ENCODE data around the gene DPYSL5. TPM values are rescaled to one million over a fixed set of nuclear protein-coding genes. Genes with fewer than 3 reads are reported as not detected.

DPYSL5 gene
- total and polyA plus RNA-seq, 12 donors, result 0.01 to 0.12 TPM; not detected in 10

DNA sequence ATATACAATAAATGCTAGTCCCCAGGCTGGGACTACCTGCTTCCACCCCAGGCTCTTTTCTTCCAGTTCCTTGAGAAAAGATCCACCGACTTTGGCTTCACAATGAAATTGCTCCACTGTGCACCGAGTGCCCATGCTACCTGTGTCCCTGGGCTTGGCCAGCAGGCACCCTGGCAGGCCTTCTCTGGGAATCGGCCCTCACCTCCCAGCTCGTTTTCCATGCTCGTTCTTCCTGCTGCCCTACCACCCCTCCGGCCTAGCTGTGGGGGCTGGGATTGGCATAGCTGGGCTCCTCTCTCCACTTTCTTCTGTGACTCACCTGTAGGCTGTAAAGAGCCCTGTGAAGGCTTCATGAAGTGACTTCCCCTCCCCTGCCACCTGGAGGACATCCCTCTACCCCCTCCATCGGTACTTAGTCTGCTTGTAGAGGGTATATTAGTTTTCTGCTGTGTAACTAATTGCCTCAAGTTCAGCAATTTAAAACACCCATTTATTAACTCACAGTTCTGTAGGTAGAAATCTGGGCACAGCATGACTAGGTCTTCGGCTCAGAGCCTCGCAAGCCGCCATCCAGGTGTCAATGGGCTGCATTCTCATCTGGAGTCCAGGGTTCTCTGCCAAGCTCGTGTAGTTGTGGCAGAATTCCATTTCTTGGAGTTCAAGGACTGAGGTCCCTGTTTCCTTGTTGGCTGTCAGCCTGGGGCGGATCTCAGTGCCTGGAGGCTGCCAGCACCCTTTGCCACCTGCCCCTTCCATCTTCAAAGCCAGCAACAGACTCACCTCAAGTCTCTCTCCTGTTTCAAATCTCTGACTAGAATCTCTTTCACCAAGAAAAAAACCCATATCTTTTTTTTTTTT lies 57.6 kb downstream of the DPYSL5 start:
- Histone ChIP-seq H3K27me3 (peaks cover 0 to 29% (median 4%) of the 10 kb centered on the region in 7 donors), H3K9me3 (no peaks in the 10 kb centered on the region), H3K27ac (no peak overlapping the region), H3K4me3 (no peak overlapping the region), H3K4me1 (peaks cover 0 to 11% (median 0%) of the 10 kb centered on the region in 9 donors), H3K36me3 (no peaks in the 10 kb centered on the region)
- WGBS, 2 donors, result 85 to 87% methylated on average over 12 of the region's 12 CpGs
- DNase-seq (no peak), ATAC-seq (no peak)
- intact Hi-C loops (cut with DNase I), result no loop called here
- TF ChIP-seq, protein P1, sequence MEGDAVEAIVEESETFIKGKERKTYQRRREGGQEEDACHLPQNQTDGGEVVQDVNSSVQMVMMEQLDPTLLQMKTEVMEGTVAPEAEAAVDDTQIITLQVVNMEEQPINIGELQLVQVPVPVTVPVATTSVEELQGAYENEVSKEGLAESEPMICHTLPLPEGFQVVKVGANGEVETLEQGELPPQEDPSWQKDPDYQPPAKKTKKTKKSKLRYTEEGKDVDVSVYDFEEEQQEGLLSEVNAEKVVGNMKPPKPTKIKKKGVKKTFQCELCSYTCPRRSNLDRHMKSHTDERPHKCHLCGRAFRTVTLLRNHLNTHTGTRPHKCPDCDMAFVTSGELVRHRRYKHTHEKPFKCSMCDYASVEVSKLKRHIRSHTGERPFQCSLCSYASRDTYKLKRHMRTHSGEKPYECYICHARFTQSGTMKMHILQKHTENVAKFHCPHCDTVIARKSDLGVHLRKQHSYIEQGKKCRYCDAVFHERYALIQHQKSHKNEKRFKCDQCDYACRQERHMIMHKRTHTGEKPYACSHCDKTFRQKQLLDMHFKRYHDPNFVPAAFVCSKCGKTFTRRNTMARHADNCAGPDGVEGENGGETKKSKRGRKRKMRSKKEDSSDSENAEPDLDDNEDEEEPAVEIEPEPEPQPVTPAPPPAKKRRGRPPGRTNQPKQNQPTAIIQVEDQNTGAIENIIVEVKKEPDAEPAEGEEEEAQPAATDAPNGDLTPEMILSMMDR (IDR thresholded peaks at IDR 0.05), result no peak

DNA sequence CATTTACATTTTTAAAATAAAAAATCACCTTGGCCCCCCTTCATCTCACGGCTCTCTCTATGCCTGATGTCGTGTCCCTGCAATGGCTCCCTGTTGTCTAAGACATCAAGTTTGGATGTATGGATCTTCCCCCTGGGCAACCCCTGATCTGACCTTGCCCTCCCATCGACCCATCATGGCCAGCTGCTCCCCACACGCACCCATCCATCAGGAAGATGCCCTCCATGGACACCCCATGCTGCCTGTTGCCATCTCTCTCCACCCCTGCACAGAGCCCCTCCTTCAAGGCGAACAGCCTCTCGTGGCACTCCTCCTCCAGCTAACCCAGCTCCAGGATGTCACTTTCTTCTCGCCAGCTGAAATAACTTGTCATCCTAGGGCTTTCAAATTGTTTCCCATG lies 59.5 kb downstream of the DPYSL5 start:
- no peaks in the 10 kb centered on the region for H3K4me1 ChIP-seq
- no peaks in the 10 kb centered on the region for H3K36me3 ChIP-seq
- H3K4me3 ChIP-seq, result no peak overlapping the region
- TF ChIP-seq, protein P1 (IDR thresholded peaks at IDR 0.05), result no peak
- H3K27me3 ChIP-seq, result peaks cover 0 to 35% (median 6%) of the 10 kb centered on the region in 7 donors
- no peak for DNase-seq
- WGBS, 2 donors, result 72 to 77% methylated on average over 7 of the region's 7 CpGs
- intact Hi-C loops (cut with DNase I), result no loop called here
- ATAC-seq, result no peak
- no peaks in the 10 kb centered on the region for H3K9me3 ChIP-seq
- no peak overlapping the region for H3K27ac ChIP-seq

- TF ChIP-seq, protein P1 (IDR thresholded peaks at IDR 0.05), result no peak
- intact Hi-C loops (cut with DNase I), result no loop called here
- DNase-seq (no peak), ATAC-seq (no peak)
- Histone ChIP-seq H3K27me3 (peaks cover 0 to 44% (median 8%) of the 10 kb centered on the region in 7 donors), H3K9me3 (no peaks in the 10 kb centered on the region), H3K36me3 (no peaks in the 10 kb centered on the region), H3K4me1 (peaks cover 0 to 17% (median 9%) of the 10 kb centered on the region in 9 donors), H3K4me3 (no peak overlapping the region), H3K27ac (no peak overlapping the region)
- 93% methylated on average over 2 of the region's 2 CpGs for WGBS, 2 donors
Observed at GRCh38 chr2:26910176-26910575, 62.2 kb downstream of the DPYSL5 start.

DNA sequence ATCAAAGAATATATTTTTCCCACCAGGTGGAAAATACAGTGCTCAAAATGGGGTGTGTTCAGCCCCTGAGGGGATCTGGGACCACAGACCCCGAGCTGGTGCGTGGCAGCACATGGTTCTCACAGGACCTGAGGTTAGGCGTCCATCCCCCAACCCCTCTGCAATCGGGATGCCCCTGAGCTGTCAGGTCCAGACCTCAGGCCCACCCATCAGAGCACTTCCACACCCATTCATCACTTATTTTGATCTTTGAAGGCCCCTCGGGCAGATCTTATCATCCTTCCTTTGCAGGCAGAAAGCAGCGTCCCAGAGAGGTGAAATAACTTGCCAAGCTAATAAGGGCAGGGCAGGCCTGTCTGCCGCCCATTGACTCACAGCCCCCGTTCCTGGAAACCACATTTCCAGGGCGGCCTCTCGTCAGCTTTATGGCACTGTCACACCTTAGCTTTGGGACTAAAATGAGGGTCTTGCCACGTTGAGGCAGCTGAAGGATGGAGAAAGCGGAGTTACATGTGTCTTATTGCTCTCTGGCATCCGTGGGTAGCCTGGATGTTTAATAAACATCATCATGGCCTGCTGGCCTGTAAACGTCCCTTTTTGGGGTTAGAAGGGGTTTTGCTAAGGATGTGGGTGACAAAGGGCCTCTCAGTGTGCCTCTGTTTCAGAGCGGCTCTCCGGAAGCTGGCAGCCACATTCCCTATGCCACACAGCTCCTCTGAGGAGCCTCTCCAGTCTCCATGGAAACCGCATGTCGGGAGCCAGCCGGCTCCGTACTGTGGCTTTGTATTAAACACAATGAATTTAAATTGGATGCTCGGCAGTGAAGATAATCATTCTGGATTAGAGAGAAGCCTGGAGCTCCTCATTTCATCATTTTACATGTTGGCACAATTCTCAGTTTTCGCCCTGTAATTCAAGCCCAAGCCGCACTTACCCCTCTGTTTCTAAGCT lies 64.3 kb downstream of the DPYSL5 start:
- H3K27ac ChIP-seq, result no peak overlapping the region
- no peaks in the 10 kb centered on the region for H3K36me3 ChIP-seq
- peaks cover 0 to 17% (median 9%) of the 10 kb centered on the region in 9 donors for H3K4me1 ChIP-seq
- H3K4me3 ChIP-seq, result no peak overlapping the region
- TF ChIP-seq, protein P1 (IDR thresholded peaks at IDR 0.05), result no peak
- DNase-seq (no peak), ATAC-seq (no peak)
- intact Hi-C loops (cut with DNase I), result no loop called here
- no peaks in the 10 kb centered on the region for H3K9me3 ChIP-seq
- H3K27me3 ChIP-seq, result peaks cover 0 to 42% (median 11%) of the 10 kb centered on the region in 7 donors
- 70 to 75% methylated on average over 23 of the region's 23 CpGs for WGBS, 2 donors
